CD4-positive, alpha-beta T cell (primary cell): Measurements from ENCODE around the gene CDK8. TPM values are rescaled to one million over a fixed set of nuclear protein-coding genes. Genes with fewer than 3 reads are reported as not detected.
A peak's percentile ranks its signal among the peaks of the same experiment; 100 is the strongest.

Experiments used
- ATAC-seq: fragments of 200-7000 bp; cut with Tn5 transposase; one replicate; pipeline ENCODE4 v1.10.0; 2022; ENCODE audit warnings: mild to moderate bottlenecking; ENCODE audit not compliant: poor library complexity
- CTCF ChIA-PET: fragments of 350-600 bp; sonication (Branson Sonifier 250); formaldehyde crosslinking; loops from one replicate; lab custom pipeline; 2021; ENCODE audit warnings: antibody characterized with exemption, inconsistent platforms; lab: Charles Lee
- POLR2A ChIA-PET: fragments of 350-600 bp; sonication (Branson Sonifier 250); formaldehyde crosslinking; loops from one replicate; lab custom pipeline; 2021; ENCODE audit warnings: antibody characterized with exemption, inconsistent platforms; lab: Charles Lee
- DNase-seq, 14 experiments: peaks; one replicate each; pipeline ENCODE4 v3.0.0-alpha.2; 2013 to 2020; ENCODE audit warnings: mixed read lengths in 2 of 14
- H3K27ac ChIP-seq, 2 donors: one replicate each; pipeline versions ENCODE4 v1.5.1 to v1.7.0; 2013; ENCODE audit warnings: low read length in 2 of 2, low read depth in 1 of 2, mild to moderate bottlenecking in 1 of 2
- H3K27me3 ChIP-seq, 2 experiments: 1 replicate in 1 of 2; 2 replicates in 1 of 2; pipeline versions ENCODE4 v1.6.1 to v1.7.0; 2013; ENCODE audit warnings: low read length in 2 of 2, control low read depth in 1 of 2, mild to moderate bottlenecking in 1 of 2, moderate library complexity in 1 of 2; ENCODE audit not compliant: insufficient read depth in 2 of 2, control insufficient read depth in 1 of 2
- H3K36me3 ChIP-seq: one replicate; pipeline ENCODE4 v1.6.1; 2013; ENCODE audit warnings: low read length, control low read depth; ENCODE audit not compliant: insufficient read depth
- H3K4me1 ChIP-seq: one replicate; pipeline ENCODE4 v1.6.1; 2013; ENCODE audit warnings: low read length, control low read depth; ENCODE audit not compliant: insufficient read depth
- H3K4me3 ChIP-seq: one replicate; pipeline ENCODE4 v1.5.1; 2013; ENCODE audit warnings: mild to moderate bottlenecking, low read length, moderate library complexity
- H3K9me3 ChIP-seq, 2 experiments: 1 replicate in 1 of 2; 2 replicates in 1 of 2; pipeline versions ENCODE4 v1.6.1 to v1.7.0; 2013; ENCODE audit warnings: low read length in 2 of 2, mild to moderate bottlenecking in 2 of 2, control low read depth in 1 of 2, moderate library complexity in 1 of 2; ENCODE audit not compliant: control insufficient read depth in 1 of 2, insufficient read depth in 1 of 2
- H3K27ac Mint-ChIP-seq: one replicate; pipeline ENCODE4 v1.8.0; 2020; ENCODE audit warnings: mixed read lengths
- H3K27me3 Mint-ChIP-seq: one replicate; pipeline ENCODE4 v1.8.0; 2021; ENCODE audit warnings: mixed read lengths
- H3K36me3 Mint-ChIP-seq: one replicate; pipeline ENCODE4 v1.8.0; 2021; ENCODE audit warnings: low read depth, mixed read lengths
- H3K4me1 Mint-ChIP-seq: one replicate; pipeline ENCODE4 v1.8.0; 2021; ENCODE audit warnings: low read depth, mixed read lengths
- H3K4me3 Mint-ChIP-seq: one replicate; pipeline ENCODE4 v1.8.0; 2020; ENCODE audit warnings: mild to moderate bottlenecking, mixed read lengths
- H3K9me3 Mint-ChIP-seq: one replicate; pipeline ENCODE4 v1.8.0; 2020; ENCODE audit warnings: mixed read lengths
- intact Hi-C, 2 experiments: fragments of 100-400 bp; cut with DNase I in 1 of 2; cut with micrococcal nuclease in 1 of 2; formaldehyde crosslinking; loops; one replicate each; pipeline versions ENCODE4 v1.15.1 to v1.9.0; 2023 to 2025; cut with DNase I, micrococcal nuclease
- total RNA-seq, 174 experiments: library from RNA in 2 of 174; stranded (reverse) in 2 of 174; gene quantifications; one replicate each; pipeline ENCODE4 v1.2.3 and lab custom pipeline; 2021 to 2026
- TF ChIP-seq, protein P1 (sequence below): fragments of 200-600 bp; IDR thresholded peaks from one replicate; pipeline ENCODE4 v1.8.0; 2022; ENCODE audit warnings: antibody characterized with exemption, mild to moderate bottlenecking

Gene CDK8
- total RNA-seq, 2 experiments from 2014 or later, result 6.0 to 6.7 TPM

DNA sequence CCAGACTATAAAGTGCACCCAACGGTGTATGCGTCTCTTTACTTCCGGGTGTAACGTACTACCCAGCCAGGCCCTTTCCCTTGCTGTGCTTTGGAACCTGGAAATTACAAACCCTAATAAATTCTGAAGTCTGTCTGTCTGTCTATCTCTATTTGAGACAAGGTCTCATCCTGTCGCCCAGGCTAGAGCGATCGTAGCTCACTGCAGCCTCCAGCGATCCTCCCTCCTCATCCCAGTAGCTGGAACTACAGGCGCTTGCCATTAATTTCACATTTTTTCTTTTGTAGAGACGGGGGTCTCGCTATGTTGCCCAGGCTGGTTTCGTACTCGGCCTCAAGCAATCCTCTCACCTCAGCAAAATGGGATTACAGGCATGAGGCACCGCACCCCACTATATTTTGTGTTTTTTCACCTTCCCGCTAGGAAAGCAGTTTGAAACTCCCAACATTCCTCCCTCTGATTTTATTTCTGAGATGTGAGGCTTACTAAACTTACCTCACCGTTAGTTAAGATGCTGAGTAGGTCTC, 31.3 kb upstream of the CDK8 start:
- Mint-ChIP-seq H3K4me1 (peaks cover 41% of the 10 kb centered on the region), H3K4me3 (peak overlapping the region; percentile 99), H3K27me3 (no peaks in the 10 kb centered on the region), H3K36me3 (peaks cover 37% of the 10 kb centered on the region), H3K27ac (peak overlapping the region; percentile 89), H3K9me3 (no peaks in the 10 kb centered on the region)
- ChIA-PET CTCF (interaction anchor here (1.3 to 8.6 kb wide), 2 partner anchors 33 to 37 kb away, joined by 4 to 51 read pairs; no protein-coding TSS in a partner anchor), POLR2A (interaction anchor here (0.7 to 2.6 kb wide), 14 partner anchors 9 to 920 kb away, joined by 3 to 52 read pairs (median 4); no protein-coding TSS in a partner anchor)
- Histone ChIP-seq H3K27me3 (no peaks in the 10 kb centered on the region), H3K9me3 (no peaks in the 10 kb centered on the region), H3K4me1 (peaks cover 17% of the 10 kb centered on the region), H3K27ac (peak overlapping the region; percentile 96), H3K4me3 (peak overlapping the region; percentile 84), H3K36me3 (peaks cover 28% of the 10 kb centered on the region)
- TF ChIP-seq, protein P1, sequence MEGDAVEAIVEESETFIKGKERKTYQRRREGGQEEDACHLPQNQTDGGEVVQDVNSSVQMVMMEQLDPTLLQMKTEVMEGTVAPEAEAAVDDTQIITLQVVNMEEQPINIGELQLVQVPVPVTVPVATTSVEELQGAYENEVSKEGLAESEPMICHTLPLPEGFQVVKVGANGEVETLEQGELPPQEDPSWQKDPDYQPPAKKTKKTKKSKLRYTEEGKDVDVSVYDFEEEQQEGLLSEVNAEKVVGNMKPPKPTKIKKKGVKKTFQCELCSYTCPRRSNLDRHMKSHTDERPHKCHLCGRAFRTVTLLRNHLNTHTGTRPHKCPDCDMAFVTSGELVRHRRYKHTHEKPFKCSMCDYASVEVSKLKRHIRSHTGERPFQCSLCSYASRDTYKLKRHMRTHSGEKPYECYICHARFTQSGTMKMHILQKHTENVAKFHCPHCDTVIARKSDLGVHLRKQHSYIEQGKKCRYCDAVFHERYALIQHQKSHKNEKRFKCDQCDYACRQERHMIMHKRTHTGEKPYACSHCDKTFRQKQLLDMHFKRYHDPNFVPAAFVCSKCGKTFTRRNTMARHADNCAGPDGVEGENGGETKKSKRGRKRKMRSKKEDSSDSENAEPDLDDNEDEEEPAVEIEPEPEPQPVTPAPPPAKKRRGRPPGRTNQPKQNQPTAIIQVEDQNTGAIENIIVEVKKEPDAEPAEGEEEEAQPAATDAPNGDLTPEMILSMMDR, result no peak
- DNase-seq, result peak in 1 of 14 experiments; percentile 11
- ATAC-seq, result peak; percentile 49
- intact Hi-C loops, result loop anchor here (1.0 to 10.0 kb wide), 3 partner anchors 32 to 1032 kb away; partner anchors contain the start of genes CDK8 (in 2 of the 2) and RPL21 (in 1 of the 2)

DNA sequence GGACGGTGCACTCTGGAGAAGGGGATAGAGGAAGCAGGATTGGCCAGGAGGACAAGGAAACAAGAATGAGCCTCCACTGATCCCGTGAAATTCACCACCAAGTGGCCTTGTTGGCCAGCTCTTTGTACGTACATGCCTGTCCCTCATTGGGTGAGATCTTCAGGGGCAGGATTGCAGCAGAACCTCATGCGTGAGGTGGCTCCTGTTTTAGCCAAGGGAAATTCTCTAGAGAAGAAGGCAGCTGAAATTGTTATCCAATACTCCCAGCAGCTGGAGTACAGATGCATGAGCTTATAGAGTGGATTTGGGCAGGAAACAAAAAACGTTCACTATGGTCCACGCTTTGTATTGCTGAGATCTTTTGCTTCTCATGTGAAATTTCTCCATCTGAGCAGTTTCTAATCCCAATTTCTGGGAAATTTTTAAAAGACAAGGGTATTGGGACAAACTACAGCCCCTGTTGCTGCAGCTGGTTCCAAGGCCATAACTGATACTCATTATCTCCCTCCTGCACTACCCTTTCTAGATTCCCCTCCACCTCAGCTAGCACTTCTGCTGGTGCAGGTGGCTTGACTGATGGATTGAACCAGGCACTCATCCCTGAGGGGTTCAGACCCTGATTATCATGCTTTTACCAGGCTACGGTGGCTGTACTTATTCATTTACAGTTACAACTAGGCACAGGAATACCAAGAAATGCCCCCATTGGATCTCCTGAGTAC, 27.9 kb upstream of the CDK8 start:
- intact Hi-C loops, result loop anchor here in 1 of 2 experiments (2.0 to 10.0 kb wide), 2 partner anchors 25 to 1029 kb away; partner anchors contain the start of gene RPL21
- H3K27me3 Mint-ChIP-seq, result no peaks in the 10 kb centered on the region

More for the DNA sequence above, 27.9 kb upstream of the CDK8 start:
- peaks cover 22% of the 10 kb centered on the region for H3K4me1 Mint-ChIP-seq
- DNase-seq (no peak), ATAC-seq (no peak)
- ChIA-PET CTCF (interaction anchor here (1.5 kb wide), 1 partner anchor 41 kb away, joined by 4 read pairs; no protein-coding TSS in a partner anchor), POLR2A (no interaction called here)
- TF ChIP-seq, protein P1, result no peak
- H3K4me3 ChIP-seq, result no peak overlapping the region
- no peaks in the 10 kb centered on the region for H3K27me3 ChIP-seq
- no peak overlapping the region for H3K27ac ChIP-seq
- H3K36me3 ChIP-seq, result no peaks in the 10 kb centered on the region
- H3K27ac Mint-ChIP-seq, result no peak overlapping the region
- peaks cover 11% of the 10 kb centered on the region for H3K4me1 ChIP-seq
- H3K4me3 Mint-ChIP-seq, result no peak overlapping the region
- peaks cover 14% of the 10 kb centered on the region for H3K36me3 Mint-ChIP-seq
- H3K9me3 ChIP-seq, result no peaks in the 10 kb centered on the region
- no peaks in the 10 kb centered on the region for H3K9me3 Mint-ChIP-seq
